Retinal pigment epithelial cell (primary cell): Measurements from ENCODE around the gene SHFL.

Experiments used
- DNase-seq: peaks from one replicate; pipeline ENCODE4 v3.0.0-alpha.2; 2010; ENCODE audit warnings: low read depth
- H3K4me3 ChIP-seq: 2 replicates; pipeline ENCODE4 v1.5.1; 2011; ENCODE audit warnings: mild to moderate bottlenecking, low read length, control low read depth, moderate library complexity
- CTCF ChIP-seq: conservative IDR thresholded peaks from 2 replicates; pipeline ENCODE4 v1.5.1; 2011; ENCODE audit warnings: low read depth, low read length, control low read depth, inconsistent platforms

Gene SHFL

DNA sequence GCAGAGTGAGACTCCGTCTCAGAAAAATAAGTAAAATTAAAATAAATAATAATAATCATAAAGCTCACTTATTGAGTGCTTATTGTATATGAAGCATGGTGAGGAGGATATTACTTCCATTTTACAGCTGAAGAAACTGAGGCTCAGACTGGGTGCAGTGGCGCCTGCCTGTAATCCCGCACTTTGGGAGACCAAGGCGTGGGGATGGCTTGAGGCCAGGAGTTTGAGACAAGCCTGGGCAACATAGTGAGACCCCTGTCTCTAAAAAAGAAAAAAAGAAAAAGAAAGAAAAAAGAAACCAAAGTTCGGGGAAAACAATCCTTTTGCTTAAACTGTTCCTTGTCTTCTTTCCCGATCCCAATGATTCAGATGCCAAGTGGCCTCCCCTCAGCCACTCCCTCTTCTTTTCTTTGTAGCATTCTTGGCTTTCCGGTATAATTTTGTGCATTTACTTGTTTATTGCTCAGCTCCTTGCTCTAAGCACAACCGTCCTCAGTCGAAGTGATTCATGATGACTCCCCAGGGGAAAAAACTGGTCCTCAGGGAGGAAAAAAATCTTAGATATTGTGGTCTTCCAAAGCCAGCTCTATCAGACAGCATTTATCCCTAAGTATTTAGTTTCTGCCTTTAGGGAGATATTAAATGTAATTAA, 34.5 kb downstream of the SHFL start:
- TF ChIP-seq CTCF = no peak
- DNase-seq = no peak
- no peak overlapping the region for H3K4me3 ChIP-seq

- DNase-seq = no peak
- TF ChIP-seq CTCF = no peak
- H3K4me3 ChIP-seq = no peak overlapping the region
Observed at GRCh38 chr19:10122045-10122444, 35.9 kb downstream of the SHFL start.

GRCh38 chr19:10124429-10124828, 38.3 kb downstream of the SHFL start:
- no peak for TF ChIP-seq CTCF
- DNase-seq = no peak
- no peak overlapping the region for H3K4me3 ChIP-seq

- TF ChIP-seq CTCF = no peak
- DNase-seq = no peak
- no peak overlapping the region for H3K4me3 ChIP-seq
Observed at GRCh38 chr19:10126213-10126639, 40.1 kb downstream of the SHFL start.

GRCh38 chr19:10132905-10133304, 46.8 kb downstream of the SHFL start:
- no peak overlapping the region for H3K4me3 ChIP-seq
- no peak for DNase-seq
- TF ChIP-seq CTCF = no peak

- no peak overlapping the region for H3K4me3 ChIP-seq
- no peak for TF ChIP-seq CTCF
- no peak for DNase-seq
Observed at GRCh38 chr19:10133596-10133995, 47.5 kb downstream of the SHFL start.

DNA sequence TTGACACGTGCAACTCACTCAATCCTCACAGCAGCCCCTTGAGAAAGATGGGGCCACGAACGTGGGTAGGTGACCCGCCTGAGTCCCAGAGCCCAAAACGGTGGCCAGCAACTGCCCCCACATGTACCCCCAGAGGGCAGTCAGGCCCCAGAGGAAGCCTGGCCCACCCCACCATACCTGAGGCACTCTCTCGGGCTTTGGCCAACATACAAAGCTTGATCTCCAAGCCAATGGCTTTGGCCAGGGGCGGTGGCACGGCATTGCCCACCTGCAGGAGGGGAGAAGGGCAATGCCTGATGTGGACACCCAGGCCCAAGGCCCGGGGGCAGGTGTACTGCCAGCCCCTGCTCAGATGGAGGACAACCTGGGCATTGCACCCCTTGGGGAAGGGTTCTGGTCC, 47.9 kb downstream of the SHFL start:
- no peak for TF ChIP-seq CTCF
- DNase-seq = no peak
- H3K4me3 ChIP-seq = no peak overlapping the region
